ENCODE data around the gene UMOD.
"Not testable (repeated sequence)": the region's sequence is repeated elsewhere in the genome, so short reads cannot be mapped to it uniquely, and the experiment has no call there.

Gene UMOD

DNA sequence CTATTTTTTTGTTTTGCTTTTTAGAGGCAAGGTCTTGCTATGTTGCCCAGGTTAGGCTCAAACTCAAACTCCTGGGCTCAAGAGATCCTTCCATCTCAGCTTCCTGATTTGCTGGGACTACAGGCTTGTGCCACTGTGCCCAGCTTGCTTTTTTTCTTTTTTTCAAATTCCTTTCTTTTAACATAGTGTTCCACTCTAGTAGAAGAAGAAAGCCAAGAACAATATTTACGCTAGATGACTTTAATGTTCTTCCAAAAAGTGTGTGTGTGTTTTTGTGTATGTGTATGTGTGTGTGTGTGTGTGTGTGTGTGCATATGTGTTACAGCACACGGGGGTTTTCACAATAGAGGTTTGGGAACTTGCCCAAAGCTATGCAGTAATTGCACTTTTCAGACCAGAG, 10.7 kb upstream of the UMOD start:
- no peak for DNase-seq

GRCh38 chr16:20359997-20360396, 7.5 kb upstream of the UMOD start:
- DNase-seq: no peak

GRCh38 chr16:20355114-20355782, 2.7 kb upstream of the UMOD start:
- DNase-seq: no peak

- no peak for DNase-seq
These were observed 864 bp upstream of the UMOD start for GRCh38 chr16:20353379-20353778.

- no peak for DNase-seq
These were observed 2.9 kb downstream of the UMOD start for GRCh38 chr16:20349615-20350014.

DNA sequence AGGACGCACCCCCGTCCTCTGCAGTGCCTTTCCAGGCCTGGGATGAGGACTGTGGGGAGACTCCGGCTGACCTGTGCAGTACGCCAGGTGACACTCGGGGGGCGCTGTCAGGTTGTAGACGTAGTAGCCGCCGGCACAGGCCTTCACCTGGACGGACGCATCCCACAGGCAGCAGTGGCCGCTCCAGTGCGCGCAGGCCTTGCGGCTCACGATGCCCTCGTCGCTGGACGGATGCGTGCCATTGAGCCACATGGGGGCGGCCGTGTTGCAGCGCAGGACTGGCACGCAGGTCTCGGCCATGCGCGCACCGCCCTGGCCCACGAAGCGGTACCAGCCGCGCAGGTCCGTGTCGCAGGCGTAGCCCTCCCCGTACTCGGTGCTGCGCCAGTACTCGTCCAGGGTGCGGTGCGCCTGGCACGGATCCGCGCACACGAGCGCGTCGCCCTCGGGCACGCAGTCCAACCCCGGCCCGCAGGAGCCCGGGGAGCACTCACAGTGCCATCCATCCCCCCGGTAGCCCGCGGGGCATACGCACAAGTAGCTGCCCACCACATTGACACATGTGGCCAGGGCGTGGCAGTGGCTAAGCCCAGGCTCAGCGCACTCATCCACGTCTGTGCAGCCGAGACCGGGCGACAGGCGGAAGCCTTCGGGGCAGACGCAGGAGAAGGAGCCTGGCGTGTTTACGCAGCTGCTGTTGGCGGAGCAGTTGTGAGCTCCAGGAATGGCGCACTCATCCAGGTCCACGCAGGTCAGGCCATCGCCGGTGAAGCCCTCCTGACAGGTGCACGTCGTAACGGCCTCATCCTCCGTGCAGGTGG, 3.9 kb downstream of the UMOD start:
- DNase-seq: peak; percentile 72

GRCh38 chr16:20347666-20348364, 4.7 kb downstream of the UMOD start:
- no peak for DNase-seq

DNA sequence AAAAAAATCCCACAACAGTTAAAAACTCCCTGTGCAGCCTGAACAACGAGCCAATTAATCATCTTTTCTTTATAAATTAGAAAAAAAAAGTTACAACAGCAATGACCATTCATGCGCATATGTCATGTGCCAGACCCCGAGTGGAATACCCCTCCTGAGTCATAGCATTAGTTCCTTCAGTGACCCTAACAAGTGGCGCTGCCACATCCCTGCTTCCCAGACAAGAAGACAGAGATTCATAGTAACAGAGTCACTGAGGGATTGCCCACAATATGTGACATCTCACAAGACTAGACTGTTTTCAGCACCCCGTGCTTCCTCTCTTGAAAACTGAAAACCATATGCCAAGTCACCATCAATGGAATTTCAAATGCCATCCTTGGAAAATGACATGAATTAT, 7.9 kb downstream of the UMOD start:
- DNase-seq: no peak

- no peak for DNase-seq
These were observed 12.8 kb downstream of the UMOD start for GRCh38 chr16:20339744-20340143.

GRCh38 chr16:20336955-20337354, 15.6 kb downstream of the UMOD start:
- no peak for DNase-seq

- DNase-seq: no peak
These were observed 18.1 kb downstream of the UMOD start for GRCh38 chr16:20334396-20334795.

DNA sequence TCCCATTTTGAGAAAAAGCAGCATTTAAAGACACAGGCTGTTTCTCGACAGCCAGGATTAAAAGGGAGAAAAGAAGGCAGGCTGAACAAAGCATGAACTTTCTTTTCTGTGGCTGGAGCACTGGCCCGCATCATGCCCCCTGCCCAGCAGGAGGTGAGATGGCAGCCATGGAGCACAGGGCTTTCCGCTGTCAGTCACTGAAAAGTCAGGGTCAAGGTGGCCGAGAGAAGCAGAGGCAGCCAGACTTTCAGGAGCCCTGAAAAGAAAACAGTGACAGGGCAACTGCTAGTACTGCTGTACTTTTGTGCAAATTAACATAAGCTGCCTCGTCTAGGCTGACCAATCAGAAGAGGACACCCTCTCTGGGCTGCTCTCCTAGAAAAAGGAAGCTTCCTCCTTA, 19.4 kb downstream of the UMOD start:
- no peak for DNase-seq

GRCh38 chr16:20332411-20332810, 20.1 kb downstream of the UMOD start:
- DNase-seq: no peak

DNA sequence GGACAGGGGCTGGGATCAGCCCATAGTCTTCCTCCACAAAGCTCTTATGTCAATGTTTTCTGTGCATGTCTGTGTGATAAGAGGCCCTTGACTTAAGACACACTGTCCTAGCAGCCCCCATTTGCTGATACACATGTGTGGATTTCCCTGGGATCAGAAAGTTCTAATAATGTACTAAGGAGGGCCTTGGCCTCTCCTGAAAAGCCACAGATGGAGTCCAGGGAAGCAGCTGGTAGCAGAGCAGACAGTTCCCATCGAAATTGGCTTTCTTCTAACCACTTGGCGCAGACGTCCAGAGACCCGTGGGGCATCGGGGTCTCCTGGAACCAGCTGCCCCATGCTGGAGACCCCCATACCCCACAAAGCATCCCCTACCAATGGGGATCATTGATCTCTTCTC, 20.9 kb downstream of the UMOD start:
- DNase-seq: no peak

DNA sequence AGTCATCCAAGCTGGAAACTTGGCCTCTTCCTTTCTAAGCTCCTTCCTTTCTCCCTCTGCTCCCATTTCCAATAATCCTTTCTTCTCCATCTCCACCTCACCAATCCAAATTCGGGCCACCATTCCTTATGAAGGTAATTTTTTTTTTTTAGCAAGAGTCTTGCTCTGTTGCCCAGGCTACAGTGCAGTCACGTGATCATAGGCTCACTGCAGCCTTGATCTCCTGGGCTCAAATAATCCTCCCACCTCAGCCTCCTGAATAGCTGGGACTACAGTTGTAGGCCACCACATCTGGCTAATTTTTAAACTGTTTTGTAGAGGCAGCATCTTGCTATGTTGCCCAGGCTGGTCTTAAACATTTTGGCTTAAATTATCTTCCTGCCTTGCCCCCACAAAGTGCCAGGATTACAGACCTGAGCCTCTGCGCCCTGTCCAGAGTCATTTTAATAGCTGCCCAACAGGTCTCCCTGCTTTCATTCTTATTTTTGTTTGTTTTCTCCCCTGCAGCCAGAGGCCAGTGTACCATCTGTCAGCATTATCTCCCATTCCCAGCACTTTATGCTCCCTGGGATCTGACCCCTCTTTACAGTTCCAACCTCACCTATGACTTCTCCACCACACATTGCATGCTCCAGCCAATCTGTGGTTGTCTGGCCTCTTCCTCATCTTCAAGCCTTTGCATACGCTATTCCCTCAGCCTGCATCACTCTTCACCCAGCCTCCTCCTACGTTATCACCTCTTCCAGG, 22.9 kb downstream of the UMOD start:
- DNase-seq: no peak

DNA sequence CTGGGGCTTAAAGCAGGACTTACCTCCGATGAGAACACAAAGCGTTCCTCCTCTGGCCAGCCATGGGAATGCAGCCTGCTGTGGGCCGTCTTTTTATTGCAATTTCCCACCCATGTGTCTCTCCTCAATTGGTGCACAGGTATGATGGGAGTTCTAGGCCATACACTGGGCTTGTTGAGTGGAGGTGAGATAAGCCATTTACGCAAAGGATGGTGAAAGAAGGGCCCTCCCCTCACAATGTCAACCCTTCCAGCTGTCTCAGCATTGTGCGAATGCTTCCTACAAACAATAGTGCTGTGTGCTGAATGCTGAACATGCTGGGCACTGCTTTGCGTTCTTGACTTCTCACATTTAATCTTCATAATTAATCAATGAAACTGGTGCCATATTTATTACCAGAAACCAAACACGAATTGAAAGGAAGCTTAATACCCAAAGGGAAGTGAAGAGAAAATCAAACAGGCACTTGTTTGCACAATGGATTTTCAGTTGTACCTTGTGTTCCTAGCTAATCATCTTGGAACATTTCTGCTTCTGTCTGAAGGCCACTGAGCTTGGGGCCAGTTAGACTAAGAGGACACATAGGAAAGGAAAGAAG, 25.0 kb downstream of the UMOD start, which contains the start of gene GP2:
GP2 (minus strand) TSS at position 70 of the 598 bp plus-strand sequence. CDS start 1,082 bp downstream, outside the sequence.
- peak; percentile 90 for DNase-seq

DNA sequence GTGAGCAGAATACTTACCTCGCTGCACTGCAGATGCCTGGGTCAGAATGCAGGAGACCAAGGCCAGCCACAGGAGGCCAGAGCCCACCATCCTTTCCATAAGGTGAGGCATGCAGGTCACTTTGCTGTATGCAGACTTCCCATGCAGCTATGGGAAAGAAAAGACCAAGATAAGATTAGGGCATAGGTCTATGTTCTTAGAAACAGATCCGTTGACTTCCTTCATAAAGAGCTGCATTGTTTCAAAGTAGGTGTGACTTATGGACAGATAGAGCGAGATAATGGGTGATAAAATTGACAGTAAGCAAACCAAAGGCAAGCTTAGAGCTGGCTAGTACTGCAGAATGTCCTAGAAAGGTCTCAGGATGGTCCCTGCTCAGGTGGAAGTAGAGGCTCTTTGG, 26.2 kb downstream of the UMOD start:
- no peak for DNase-seq

- no peak for DNase-seq
These were observed 27.5 kb downstream of the UMOD start for GRCh38 chr16:20325005-20325404.

DNA sequence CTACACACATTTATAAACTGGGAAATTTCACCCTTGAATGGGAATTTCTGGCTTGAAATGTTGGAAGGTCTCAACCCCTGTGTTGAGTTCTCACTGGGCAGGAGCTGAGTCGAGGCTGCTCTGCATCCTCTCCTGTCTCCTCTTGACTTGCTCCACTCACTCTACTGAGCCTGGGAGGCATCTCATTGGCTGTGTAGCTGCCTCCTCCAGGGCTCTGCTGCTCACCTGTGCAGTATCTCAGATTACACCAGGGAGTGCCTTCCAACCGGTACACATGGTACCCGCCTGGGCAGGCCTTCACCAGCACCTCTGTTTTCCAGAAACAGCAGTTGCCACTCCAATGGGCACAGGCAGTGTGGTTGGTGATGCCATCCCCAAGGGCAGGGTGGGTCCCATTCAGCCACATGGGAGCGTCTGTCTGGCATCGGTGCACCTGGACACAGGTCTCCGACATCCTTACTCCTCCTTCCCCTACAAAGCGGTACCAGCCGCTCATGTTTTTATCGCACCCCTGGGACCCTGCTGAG, 28.9 kb downstream of the UMOD start:
- no peak for DNase-seq

GRCh38 chr16:20322696-20323095, 29.8 kb downstream of the UMOD start:
- DNase-seq: no peak

GRCh38 chr16:20321671-20322070, 30.8 kb downstream of the UMOD start:
- DNase-seq: no peak

DNA sequence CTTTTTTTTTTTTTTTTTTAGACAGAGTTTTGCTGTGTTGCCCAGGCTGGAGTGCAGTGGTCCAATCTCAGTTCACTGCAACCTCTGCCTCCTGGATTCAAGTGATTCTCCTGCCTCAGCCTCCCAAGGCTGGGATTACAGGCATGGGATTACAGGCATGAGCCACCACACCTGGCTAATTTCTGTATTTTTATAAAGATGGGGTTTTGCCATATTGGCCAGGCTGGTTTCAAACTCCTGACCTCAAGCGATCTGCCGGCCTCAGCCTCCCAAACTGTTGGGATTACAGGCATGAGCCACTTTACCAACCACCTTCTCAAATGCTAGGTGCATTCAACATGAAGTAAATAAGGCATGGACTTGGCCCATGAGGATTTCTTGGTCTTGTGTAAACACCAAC, 31.5 kb downstream of the UMOD start:
- DNase-seq: not testable (repeated sequence)
